SHP77 treated with DMSO at 0.1 percent for 48 hours (cell line): ENCODE data around the gene DDIAS.
"Not testable (repeated sequence)": the region's sequence is repeated elsewhere in the genome, so short reads cannot be mapped to it uniquely, and the experiment has no call there.

Source experiments
- DNase-seq: peaks from one replicate; lab custom pipeline; 2025; lab: John Stamatoyannopoulos, UW

Gene DDIAS

GRCh38 chr11:82890936-82891335 is 10.6 kb upstream of the DDIAS start:
- no peak for DNase-seq

DNA sequence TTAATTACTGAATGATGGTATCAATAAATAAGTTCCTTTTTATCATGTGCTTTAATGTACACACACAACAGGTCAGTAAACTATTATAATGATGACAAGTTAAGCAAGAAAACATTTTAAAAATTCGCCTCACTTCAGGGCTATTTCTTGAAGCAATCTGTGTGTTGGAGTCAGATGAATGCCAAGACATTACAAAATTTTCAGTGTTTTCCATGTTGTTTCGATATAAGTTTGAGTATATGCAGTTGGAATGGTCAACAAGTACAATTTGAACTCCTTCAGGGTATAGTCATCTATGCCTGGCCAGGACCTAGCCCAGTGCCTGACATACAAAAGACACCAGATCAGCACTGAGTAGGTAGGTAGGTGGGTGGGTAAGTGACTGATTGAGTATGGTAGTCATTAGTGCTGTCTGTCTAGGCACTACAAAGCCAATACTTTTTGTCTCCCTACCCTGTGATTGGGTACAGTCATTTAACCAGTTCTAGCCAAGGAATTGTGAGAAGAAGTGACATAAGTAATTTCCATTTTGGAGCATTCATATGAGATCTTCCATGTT is 8.8 kb upstream of the DDIAS start:
- no peak for DNase-seq

DNA sequence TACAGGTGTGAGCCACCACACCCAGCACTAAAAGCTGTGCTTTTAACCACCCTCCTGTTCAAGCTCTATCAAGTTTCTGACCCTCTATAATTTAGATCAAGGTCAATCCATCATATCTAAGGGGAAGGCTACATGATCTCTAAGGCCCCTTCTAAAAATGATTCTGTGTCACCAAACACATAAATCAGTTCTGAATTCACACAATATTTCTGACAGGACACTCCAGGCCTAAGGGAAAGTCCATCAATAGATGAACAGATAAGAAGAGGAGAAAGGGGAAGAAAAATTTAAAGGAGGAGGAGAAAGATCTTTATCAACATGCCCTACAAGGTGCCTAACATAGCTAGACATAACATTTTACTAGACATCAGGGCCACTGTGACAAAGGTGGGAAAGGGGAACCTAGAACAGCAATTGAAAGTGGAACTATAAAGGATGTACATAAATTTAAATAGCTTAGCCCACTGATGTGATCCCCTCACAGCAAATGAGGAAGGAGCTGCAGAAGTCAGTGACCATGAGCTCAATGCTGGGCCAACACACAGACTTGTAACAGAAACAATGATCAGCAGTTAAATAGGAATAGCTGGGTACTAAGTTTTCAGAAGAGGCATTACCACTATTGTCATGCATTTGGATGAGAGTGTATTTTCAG is 6.0 kb upstream of the DDIAS start:
- no peak for DNase-seq

DNA sequence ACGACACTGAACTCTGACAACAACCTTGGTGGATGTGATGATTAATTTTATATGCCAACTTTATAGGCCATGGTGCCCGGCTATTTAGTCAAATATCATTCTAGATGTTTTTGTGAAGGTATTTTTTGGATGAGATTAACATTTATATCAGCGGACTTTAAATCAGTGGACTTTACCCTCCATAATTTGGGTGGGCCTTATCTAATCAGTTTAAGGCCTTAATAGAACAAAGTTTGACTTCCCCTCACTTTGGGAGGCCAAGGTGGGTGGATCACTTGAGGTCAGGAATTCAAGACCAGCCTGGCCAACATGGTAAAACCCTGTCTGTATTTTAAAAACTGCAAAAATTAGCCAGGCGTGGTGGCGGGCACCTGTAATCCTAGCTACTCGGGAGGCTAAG is 5.4 kb upstream of the DDIAS start:
- no peak for DNase-seq

DNA sequence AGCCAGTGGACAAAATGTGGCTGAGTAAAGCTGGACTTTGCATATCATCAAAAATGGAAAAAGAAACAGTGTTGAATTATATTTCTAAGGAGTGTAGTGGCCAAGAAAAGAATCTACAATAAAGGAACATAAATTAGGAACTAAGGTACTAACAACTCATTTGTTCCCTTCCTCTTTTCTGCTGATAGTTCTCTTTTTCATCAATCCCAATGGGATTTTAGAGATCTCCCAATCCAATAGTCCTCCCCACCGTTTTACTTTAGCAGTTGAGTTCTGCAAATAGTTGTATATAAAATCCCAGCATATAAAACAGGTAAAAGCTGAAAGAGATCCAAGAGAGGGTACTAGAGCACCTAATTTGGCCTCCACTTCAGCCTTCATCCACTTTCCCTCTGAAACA is 3.3 kb upstream of the DDIAS start:
- no peak for DNase-seq

GRCh38 chr11:82899186-82899820 is 2.2 kb upstream of the DDIAS start:
- DNase-seq: no peak

DNA sequence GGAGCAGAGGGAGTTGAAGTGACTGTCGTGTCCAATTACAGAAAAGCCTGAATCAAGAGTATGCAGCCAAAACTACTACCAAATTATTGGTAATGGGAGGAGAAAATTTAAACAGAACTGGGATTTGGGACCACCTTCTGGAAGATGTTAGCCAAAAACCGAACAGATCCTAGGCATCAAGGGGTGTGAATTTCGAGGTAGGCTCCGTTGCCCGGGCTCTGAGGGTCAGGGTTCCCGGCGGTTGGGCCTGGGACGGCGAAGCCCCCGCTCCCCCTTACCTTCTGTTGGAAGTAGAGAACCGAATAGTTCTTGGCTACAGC is 1.6 kb upstream of the DDIAS start:
- DNase-seq: no peak

- peak; percentile 86 for DNase-seq
Measured at GRCh38 chr11:82900277-82901164, 1.0 kb upstream of the DDIAS start, which contains the start of gene PRCP. Gene PRCP, minus strand, starts transcription at chr11:82900430. Its CDS starts 28 bp downstream, at chr11:82900402.

DNA sequence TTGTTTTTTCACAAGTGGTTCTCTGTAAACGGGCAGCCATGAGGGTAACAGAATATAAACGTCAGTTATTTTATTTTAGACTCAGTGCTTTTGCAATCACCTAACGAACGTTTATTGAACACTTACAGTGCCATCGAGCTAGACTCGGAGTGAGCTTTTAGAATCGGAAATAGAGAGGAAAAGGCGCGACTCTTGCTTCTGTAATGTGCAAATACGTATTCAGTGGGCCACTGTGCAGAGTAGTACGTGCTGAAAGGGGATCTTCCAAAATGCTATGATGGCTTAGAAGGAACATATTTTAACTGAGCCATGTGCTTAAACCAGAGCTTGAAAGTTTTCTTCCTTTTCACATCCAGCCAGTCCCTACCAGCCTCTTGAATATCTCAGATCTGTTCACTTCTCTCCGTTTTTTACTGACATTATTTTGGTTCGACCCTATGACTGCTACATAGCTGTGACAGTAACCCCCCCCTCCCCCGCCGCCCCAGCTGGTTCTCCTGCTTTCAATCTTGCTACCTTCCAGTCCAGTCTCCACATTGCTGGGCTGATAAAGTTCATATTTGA is 468 bp downstream of the DDIAS start:
- no peak for DNase-seq

DNA sequence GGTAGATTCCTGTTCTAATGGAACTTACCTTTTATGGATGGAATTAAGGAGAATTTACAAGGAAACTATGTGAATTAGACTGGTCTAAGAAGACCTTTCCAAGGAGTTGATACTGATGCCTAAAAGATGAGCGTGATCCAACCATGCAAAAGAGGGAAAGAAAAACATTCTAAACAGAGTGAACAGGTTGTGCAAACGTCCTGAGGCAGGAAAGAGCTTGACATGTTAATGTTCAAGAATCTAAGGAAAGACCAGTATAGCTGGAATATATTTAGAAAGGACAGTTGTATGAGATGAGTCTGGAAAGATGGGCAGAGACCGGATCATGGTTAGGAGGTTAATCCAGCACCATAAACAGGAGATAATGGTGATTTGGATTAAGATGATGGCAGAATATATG is 1.3 kb downstream of the DDIAS start:
- DNase-seq: no peak

- no peak for DNase-seq
Measured at GRCh38 chr11:82903843-82904586, 2.5 kb downstream of the DDIAS start.

DNA sequence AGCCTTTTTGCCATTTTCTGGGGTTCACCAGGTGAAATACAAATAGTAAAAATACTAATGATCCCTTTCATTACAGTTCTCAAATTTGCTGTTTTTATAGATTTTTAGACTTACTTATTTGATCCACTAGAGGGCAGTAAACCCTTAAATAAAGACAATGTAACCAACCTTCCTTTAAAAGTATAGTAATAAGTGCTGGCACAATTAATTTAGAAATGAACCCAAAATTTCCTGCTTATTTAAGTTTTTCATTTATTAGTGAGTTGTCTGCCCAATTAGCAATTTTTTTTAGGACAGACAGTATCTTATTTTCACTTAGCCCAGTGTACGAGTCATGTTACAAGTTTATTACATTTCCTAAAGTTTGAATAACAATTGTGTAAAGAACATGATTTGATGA is 4.7 kb downstream of the DDIAS start:
- DNase-seq: no peak

DNA sequence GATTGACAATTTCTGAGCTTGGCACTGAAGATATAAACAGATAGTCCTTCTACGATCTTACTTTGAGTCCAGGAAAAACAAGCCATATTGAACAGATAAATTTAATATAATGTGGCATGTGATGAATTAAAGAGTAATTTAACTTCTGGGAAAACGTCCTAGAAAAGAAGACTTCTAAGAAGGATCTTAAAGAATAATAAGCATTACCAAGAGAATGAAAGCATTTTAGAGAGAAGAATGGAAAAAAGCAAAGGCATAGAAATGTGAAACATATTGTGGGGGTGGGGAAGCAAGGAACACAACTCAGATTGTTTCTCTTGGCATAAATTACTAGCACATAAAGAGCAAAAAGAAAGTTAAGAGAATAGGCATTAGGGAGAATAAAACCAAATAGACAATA is 5.4 kb downstream of the DDIAS start:
- DNase-seq: no peak

DNA sequence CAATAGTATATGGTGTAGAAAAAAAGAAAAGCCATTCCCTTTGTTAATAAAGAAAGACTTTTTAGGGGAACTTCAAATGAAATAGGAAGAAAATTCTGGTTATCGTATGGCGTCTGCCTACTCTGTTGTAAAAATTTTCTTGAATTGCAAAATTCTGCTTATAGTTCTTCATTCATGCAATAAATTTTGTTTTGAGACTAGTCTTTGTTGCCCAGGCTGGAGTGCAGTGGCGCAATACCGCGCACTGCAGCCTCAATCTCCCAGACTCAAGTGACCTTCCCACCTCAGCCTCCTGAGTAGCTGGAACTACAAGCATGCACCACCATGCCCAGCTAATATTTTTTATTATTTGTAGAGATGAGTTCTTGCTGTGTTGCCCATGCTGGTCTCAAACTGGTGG is 5.8 kb downstream of the DDIAS start:
- DNase-seq: no peak

DNA sequence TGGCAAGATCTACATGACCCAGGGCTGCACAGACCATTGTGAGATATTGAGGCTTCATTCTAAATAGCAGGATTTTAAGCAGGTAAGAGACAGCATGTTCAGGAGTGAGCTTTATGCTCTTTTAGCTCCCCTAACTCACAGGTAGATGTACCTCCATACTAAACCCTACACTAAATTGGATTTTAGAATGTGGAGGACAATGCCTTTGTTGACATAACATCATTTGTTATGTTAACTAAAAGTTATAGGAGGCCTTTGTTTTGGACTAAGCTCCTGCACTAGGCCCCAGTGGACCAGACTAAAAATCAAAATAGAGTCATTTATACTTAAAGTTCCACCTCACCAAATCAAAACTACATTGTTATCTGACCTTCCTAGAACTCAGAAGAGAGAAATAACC is 6.8 kb downstream of the DDIAS start:
- DNase-seq: no peak

GRCh38 chr11:82909015-82909640 is 7.6 kb downstream of the DDIAS start:
- no peak for DNase-seq

GRCh38 chr11:82919786-82920185 is 18.2 kb downstream of the DDIAS start:
- DNase-seq: not testable (repeated sequence)

DNA sequence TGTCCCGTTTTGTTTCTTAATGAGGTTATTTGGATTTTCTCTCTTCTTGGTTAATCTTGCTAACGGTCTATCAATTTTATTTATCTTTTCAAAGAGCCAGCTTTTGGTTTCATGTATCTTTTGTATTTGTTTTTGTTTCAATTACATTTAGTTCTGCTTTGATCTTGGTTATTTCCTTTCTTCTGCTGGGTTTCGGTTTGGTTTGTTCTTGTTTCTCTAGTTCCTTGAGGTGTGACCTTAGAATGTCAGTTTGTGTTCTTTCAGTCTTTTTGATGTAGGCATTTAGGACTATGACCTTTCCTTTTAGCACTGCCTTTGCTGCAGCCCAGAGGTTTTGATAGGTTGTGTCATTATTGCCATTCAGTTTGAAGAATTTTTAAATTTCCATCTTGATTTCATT is 18.7 kb downstream of the DDIAS start:
- not testable (repeated sequence) for DNase-seq

DNA sequence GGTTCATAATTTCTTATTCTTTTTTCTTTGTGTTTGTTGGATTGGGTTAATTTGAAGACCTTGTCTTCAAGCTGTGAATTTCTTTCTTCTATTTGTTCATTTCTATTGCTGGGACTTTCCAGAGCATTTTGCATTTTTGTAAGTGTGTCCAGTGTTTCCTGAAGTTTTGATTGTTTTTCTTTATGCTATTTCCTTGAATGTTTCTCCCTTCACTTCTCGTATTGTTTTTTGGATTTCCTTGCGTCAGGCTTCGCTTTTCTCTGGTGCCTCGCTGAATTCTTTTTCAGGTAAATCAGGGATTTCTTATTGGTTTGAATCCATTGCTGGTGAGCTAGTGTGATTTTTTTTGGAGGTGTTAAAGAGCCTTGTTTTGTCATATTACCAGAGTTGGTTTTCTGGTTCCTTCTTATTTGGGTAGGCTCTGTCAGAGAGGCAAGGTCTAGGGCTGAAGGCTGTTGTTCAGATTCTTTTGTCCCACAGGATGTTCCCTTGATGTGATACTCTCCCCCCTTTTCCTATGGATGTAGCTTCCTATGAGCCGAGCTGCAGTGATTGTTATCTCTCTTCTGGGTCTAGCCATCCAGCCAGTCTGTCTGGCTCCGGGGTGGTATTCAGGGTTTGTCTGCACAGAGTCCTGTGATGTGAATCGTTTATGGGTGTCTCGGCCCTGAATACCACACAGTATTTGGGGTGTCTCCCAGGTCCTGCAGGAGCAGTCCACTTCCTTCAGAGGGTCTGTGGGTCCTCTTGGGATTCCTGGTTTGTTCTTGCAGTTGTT is 21.0 kb downstream of the DDIAS start:
- not testable (repeated sequence) for DNase-seq

GRCh38 chr11:82924522-82925224 is 23.1 kb downstream of the DDIAS start:
- DNase-seq: no peak
